HepG2 (cell line): Measurements from ENCODE around the gene BRPF1. TPM values are rescaled to one million over a fixed set of nuclear protein-coding genes. Genes with fewer than 3 reads are reported as not detected.

Source experiments
- ATAC-seq: fragments of 200-7000 bp; cut with Tn5 transposase; 3 replicates; pipeline ENCODE4 v1.9.1; 2020; ENCODE audit warnings: mild to moderate bottlenecking, moderate library complexity
- BruUV-seq: library from RNA; stranded (reverse); fragments of 400-500 nt; replicated peaks from 2 replicates; lab custom pipeline; 2021; lab: Mats Ljungman, UMichigan
- CTCF ChIA-PET: fragments of 300-600 bp; formaldehyde crosslinking; extraction: SDS; loops from one replicate; lab custom pipeline; 2021; ENCODE audit warnings: low total read pairs, inconsistent platforms, low intra/inter-chr PET ratio; lab: Yijun Ruan, JAX
- POLR2A ChIA-PET: fragments of 350-600 bp; sonication (Branson Sonifier 250); formaldehyde crosslinking; loops from one replicate; lab custom pipeline; 2020; ENCODE audit warnings: antibody characterized with exemption, inconsistent platforms; lab: Yijun Ruan, JAX
- DNase-seq: peaks from one replicate; pipeline ENCODE4 v3.0.0-alpha.2; 2015; ENCODE audit warnings: low spot score
- FAIRE-seq: peaks from 3 replicates; lab custom pipeline; 2011; peaks lifted over from hg19 to GRCh38; lab: Jason Lieb, UNC
- H2AFZ ChIP-seq: one replicate; pipeline ENCODE4 v1.6.1; 2011; ENCODE audit warnings: low read length, inconsistent platforms
- H3K27ac ChIP-seq: fragments of 300-600 bp; 3 replicates; pipeline ENCODE4 v1.8.0; 2011; ENCODE audit warnings: mixed run types, mild to moderate bottlenecking, mixed read lengths, low read length, inconsistent platforms; ENCODE audit not compliant: insufficient read depth; ENCODE audit errors: extremely low read length
- H3K27me3 ChIP-seq, 2 experiments: fragments of 200-600 bp in 1 of 2; 2 replicates in 1 of 2; 3 replicates in 1 of 2; pipeline versions ENCODE4 v1.6.0 to v1.8.0; 2011; ENCODE audit warnings: low read length in 2 of 2, mild to moderate bottlenecking in 2 of 2, moderate library complexity in 2 of 2, inconsistent platforms in 1 of 2; ENCODE audit not compliant: insufficient read depth in 2 of 2, control insufficient read depth in 1 of 2
- H3K36me3 ChIP-seq, 2 experiments: fragments of 200-600 bp in 1 of 2; replicated peaks in 1 of 2; 2 replicates in 1 of 2; 3 replicates in 1 of 2; pipeline versions ENCODE4 v1.5.1 to v1.8.0; 2011; ENCODE audit warnings: low read length in 2 of 2, inconsistent platforms in 1 of 2; ENCODE audit not compliant: insufficient read depth in 2 of 2, control insufficient read depth in 1 of 2
- H3K4me1 ChIP-seq: 2 replicates; pipeline ENCODE4 v1.5.1; 2012; ENCODE audit warnings: low read length, inconsistent platforms; ENCODE audit not compliant: insufficient read depth
- H3K4me2 ChIP-seq: 2 replicates; pipeline ENCODE4 v1.6.0; 2011; ENCODE audit warnings: low read depth, low read length, inconsistent platforms
- H3K4me3 ChIP-seq, 3 experiments: fragments of 200-600 bp in 1 of 3; sonication (generic), shearing (Covaris generic) in 1 of 3; replicated peaks in 1 of 3; 2 replicates each; pipeline ENCODE4 v1.5.1; 2011 to 2016; ENCODE audit warnings: low read length in 3 of 3, inconsistent platforms in 2 of 3, low read depth in 2 of 3, mild to moderate bottlenecking in 2 of 3, control low read depth in 1 of 3, mixed read lengths in 1 of 3; ENCODE audit not compliant: insufficient read depth in 1 of 3
- H3K79me2 ChIP-seq: one replicate; pipeline ENCODE4 v1.6.1; 2011; ENCODE audit warnings: low read length, inconsistent platforms; ENCODE audit not compliant: insufficient read depth
- H3K9ac ChIP-seq: 2 replicates; pipeline ENCODE4 v1.6.0; 2011; ENCODE audit warnings: mild to moderate bottlenecking, low read depth, low read length, inconsistent platforms; ENCODE audit not compliant: insufficient read depth
- H3K9me3 ChIP-seq: 2 replicates; pipeline ENCODE4 v1.5.1; 2012; ENCODE audit warnings: mild to moderate bottlenecking, low read length
- H4K20me1 ChIP-seq: 2 replicates; pipeline ENCODE4 v1.6.0; 2011; ENCODE audit warnings: inconsistent platforms, mild to moderate bottlenecking, low read length, moderate library complexity; ENCODE audit not compliant: insufficient read depth
- CC2D1A ChIP-seq: sonication (generic); formaldehyde crosslinking; IDR thresholded peaks from 2 replicates; pipeline ENCODE4 v1.8.1; 2023; ENCODE audit warnings: mild to moderate bottlenecking, missing genetic modification reagents
- DR1 ChIP-seq: sonication (generic); formaldehyde crosslinking; IDR thresholded peaks from 2 replicates; pipeline ENCODE4 v1.8.0; 2021; ENCODE audit warnings: mild to moderate bottlenecking, missing genetic modification reagents, inconsistent platforms
- GABPB1 ChIP-seq: IDR thresholded peaks from 2 replicates; pipeline ENCODE4 v1.6.1; 2016; ENCODE audit warnings: mild to moderate bottlenecking, missing genetic modification reagents, moderate library complexity, missing compliant biosample characterization
- IRX3 ChIP-seq: sonication (generic); formaldehyde crosslinking; IDR thresholded peaks from 2 replicates; pipeline ENCODE4 v1.8.1; 2023; ENCODE audit warnings: mild to moderate bottlenecking, low read depth, missing genetic modification reagents, borderline replicate concordance
- KAT8 ChIP-seq: IDR thresholded peaks from 2 replicates; pipeline ENCODE4 v1.6.1; 2016; ENCODE audit warnings: missing genetic modification reagents, missing compliant biosample characterization
- MTF2 ChIP-seq: sonication (generic); formaldehyde crosslinking; IDR thresholded peaks from 2 replicates; pipeline ENCODE4 v1.5.0; 2020; ENCODE audit warnings: missing genetic modification reagents, borderline replicate concordance
- MYC ChIP-seq: sonication (generic); formaldehyde crosslinking; IDR thresholded peaks from 2 replicates; pipeline ENCODE4 v1.9.0; 2021; ENCODE audit warnings: missing genetic modification reagents, borderline replicate concordance
- NRL ChIP-seq: sonication (generic); formaldehyde crosslinking; IDR thresholded peaks from 2 replicates; pipeline ENCODE4 v1.5.0; 2020; ENCODE audit warnings: missing genetic modification reagents, mild to moderate bottlenecking, moderate library complexity, borderline replicate concordance
- RBFOX2 ChIP-seq: fragments of 200-400 bp; formaldehyde crosslinking; IDR thresholded peaks from 2 replicates; pipeline ENCODE4 v1.6.1; 2017; ENCODE audit warnings: low read depth, mild to moderate bottlenecking, low read length
- RNF2 ChIP-seq: fragments of 450-650 bp; conservative IDR thresholded peaks from 2 replicates; pipeline ENCODE4 v1.6.1; 2016; ENCODE audit warnings: low read depth
- RXRA ChIP-seq: sonication (generic); formaldehyde crosslinking; IDR thresholded peaks from 2 replicates; pipeline ENCODE4 v1.5.1; 2020; ENCODE audit warnings: missing genetic modification reagents
- SNAPC2 ChIP-seq: sonication (generic); formaldehyde crosslinking; IDR thresholded peaks from 2 replicates; pipeline ENCODE4 v1.8.1; 2022; ENCODE audit warnings: mild to moderate bottlenecking, missing genetic modification reagents
- ZBTB21 ChIP-seq: sonication (generic); formaldehyde crosslinking; IDR thresholded peaks from 2 replicates; pipeline ENCODE4 v1.4.0; 2020; ENCODE audit warnings: missing genetic modification reagents
- ZSCAN20 ChIP-seq: sonication (generic); formaldehyde crosslinking; IDR thresholded peaks from 2 replicates; pipeline ENCODE4 v1.4.0; 2020; ENCODE audit warnings: missing genetic modification reagents, mild to moderate bottlenecking, borderline replicate concordance
- WGBS: methylation state at CpG from one replicate; pipeline ENCODE4 v1.1.6; 2017; ENCODE audit warnings: low lambda C conversion rate; 5-methylcytosine and 5-hydroxymethylcytosine counted together
- in situ Hi-C: cut with HindIII; loops from 2 replicates; pipeline ENCODE4 v1.10.0; 2017; ENCODE audit warnings: low pct_unique_long_range_greater_than_20kb; ENCODE audit not compliant: extremely low pct_ligation_motif_present
- intact Hi-C: fragments of 100-400 bp; cut with micrococcal nuclease; formaldehyde crosslinking; loops from one replicate; pipeline ENCODE4 v1.10.0; 2022; ENCODE audit not compliant: unreplicated experiment
- polyA plus RNA-seq, 8 experiments: library from polyadenylated mRNA; depleted of rRNA in 3 of 8; stranded (reverse) in 7 of 8; unstranded in 1 of 8; fragments of >200 nt; fragmentation: Illumina TruSeq in 4 of 8; extraction: Trizol in 4 of 8; gene quantifications; 2 replicates each; pipeline versions ENCODE4 v1.2.1 to v1.2.3, GENCODE V29; 2011 to 2016; ENCODE audit warnings: low read depth in 4 of 8, missing spikeins in 1 of 8, mixed read lengths in 1 of 8; ENCODE audit not compliant: insufficient read depth in 1 of 8
- total RNA-seq, 5 experiments: library from RNA; depleted of rRNA; stranded (reverse); fragments of >200 nt; fragmentation: Illumina TruSeq; extraction: Trizol; gene quantifications; 2 replicates each; pipeline ENCODE4 v1.2.3, GENCODE V29; 2016; ENCODE audit warnings: low read depth in 1 of 5
- TF ChIP-seq, protein P1 (sequence below): sonication (generic); formaldehyde crosslinking; IDR thresholded peaks from 2 replicates; pipeline ENCODE4 v1.4.0; 2020; ENCODE audit warnings: missing genetic modification reagents
- TF ChIP-seq, protein P2 (sequence below): IDR thresholded peaks from 2 replicates; pipeline ENCODE4 v1.6.1; 2016
- TF ChIP-seq, protein P3 (sequence below), 2 experiments: sonication (generic) in 1 of 2; formaldehyde crosslinking in 1 of 2; IDR thresholded peaks; 2 replicates each; pipeline versions ENCODE4 v1.4.0 to v1.6.1; 2018 to 2020; ENCODE audit warnings: missing genetic modification reagents in 2 of 2, borderline replicate concordance in 1 of 2, low read depth in 1 of 2, mild to moderate bottlenecking in 1 of 2, missing biosample characterization in 1 of 2
- TF ChIP-seq, protein P4 (sequence below): sonication (generic); formaldehyde crosslinking; IDR thresholded peaks from 2 replicates; pipeline ENCODE4 v1.4.0; 2020; ENCODE audit warnings: missing genetic modification reagents

Gene BRPF1
- total and polyA plus RNA-seq, 2 of the 13 experiments (the other 11 are each of a cell fraction or from before 2014, with no cell fraction given): 7.3 to 10.0 TPM

DNA sequence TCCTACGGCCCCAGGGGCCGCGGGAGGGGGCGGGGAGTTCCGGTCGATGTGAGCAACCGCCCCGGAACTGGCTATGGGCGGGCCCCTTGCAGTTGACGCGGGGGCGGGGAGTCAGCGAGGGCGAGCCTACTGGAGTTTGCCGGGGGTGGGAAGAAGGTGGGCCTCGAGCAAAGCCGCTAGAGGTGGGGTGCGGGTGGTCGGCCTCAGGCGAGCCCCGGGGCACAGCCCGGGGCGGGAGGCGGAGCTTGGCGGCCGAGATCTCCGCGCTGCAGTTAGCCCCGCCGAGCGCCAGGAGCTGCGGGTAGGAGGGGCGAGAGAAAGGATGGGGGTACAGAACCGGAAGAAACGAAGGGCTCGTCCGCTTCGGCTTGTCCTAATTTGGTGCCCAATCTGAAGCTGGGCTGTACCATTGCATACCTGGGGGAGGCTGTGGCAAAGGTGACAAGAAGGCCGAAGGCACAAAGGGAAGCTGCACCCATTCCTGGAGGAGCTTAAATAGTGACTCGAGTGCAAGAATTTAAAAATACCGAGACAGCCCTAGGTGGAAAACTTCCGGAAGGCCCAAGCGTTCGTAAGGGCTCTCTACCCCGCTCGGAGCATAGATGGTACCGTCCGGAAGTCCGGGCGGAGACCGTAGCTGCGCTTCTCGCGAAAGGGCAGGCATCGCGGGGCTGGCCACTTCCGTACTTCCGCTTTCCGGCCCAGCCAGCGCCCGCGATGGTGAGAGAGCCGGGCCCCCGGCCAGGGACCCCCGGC, 61.0 kb downstream of the BRPF1 start, which contains the start of the genes ARPC4 and TADA3:
TSS of gene ARPC4 (plus strand) at position 678 of the 756 bp plus-strand sequence. CDS start at position 718, 40 bp downstream.
TSS of gene TADA3 (minus strand) at position 69 of the 756 bp plus-strand sequence. CDS start 1,007 bp downstream, outside the sequence.
- H3K36me3 ChIP-seq: peaks cover 6 to 34% of the 10 kb centered on the region in 2 experiments; a peak in 4 of 5 replicates
- H3K4me2 ChIP-seq: peak within 1 kb of the TSS; percentile 92
- TF ChIP-seq IRX3 (CRISPR knock-in tag): no peak
- TF ChIP-seq, protein P1, sequence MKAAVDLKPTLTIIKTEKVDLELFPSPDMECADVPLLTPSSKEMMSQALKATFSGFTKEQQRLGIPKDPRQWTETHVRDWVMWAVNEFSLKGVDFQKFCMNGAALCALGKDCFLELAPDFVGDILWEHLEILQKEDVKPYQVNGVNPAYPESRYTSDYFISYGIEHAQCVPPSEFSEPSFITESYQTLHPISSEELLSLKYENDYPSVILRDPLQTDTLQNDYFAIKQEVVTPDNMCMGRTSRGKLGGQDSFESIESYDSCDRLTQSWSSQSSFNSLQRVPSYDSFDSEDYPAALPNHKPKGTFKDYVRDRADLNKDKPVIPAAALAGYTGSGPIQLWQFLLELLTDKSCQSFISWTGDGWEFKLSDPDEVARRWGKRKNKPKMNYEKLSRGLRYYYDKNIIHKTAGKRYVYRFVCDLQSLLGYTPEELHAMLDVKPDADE (CRISPR knock-in tag): no peak
- TF ChIP-seq, protein P2, sequence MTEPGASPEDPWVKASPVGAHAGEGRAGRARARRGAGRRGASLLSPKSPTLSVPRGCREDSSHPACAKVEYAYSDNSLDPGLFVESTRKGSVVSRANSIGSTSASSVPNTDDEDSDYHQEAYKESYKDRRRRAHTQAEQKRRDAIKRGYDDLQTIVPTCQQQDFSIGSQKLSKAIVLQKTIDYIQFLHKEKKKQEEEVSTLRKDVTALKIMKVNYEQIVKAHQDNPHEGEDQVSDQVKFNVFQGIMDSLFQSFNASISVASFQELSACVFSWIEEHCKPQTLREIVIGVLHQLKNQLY: no peak; the same call in 1 of the 2 replicates
- peak; percentile 60 for TF ChIP-seq RXRA (CRISPR knock-in tag)
- TF ChIP-seq, protein P3, sequence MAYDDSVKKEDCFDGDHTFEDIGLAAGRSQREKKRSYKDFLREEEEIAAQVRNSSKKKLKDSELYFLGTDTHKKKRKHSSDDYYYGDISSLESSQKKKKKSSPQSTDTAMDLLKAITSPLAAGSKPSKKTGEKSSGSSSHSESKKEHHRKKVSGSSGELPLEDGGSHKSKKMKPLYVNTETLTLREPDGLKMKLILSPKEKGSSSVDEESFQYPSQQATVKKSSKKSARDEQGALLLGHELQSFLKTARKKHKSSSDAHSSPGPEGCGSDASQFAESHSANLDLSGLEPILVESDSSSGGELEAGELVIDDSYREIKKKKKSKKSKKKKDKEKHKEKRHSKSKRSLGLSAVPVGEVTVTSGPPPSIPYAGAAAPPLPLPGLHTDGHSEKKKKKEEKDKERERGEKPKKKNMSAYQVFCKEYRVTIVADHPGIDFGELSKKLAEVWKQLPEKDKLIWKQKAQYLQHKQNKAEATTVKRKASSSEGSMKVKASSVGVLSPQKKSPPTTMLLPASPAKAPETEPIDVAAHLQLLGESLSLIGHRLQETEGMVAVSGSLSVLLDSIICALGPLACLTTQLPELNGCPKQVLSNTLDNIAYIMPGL (CRISPR knock-in tag; IDR thresholded peaks at IDR 0.05; ENCODE audit: borderline replicate concordance in 1 of 2, low read depth in 1 of 2): peak; percentile 70 to 73
- TF ChIP-seq MTF2 (CRISPR knock-in tag): no peak; the same call in 1 of the 2 replicates
- TF ChIP-seq ZSCAN20 (CRISPR knock-in tag): no peak
- peak; percentile 16; the same call in 1 of the 2 replicates for TF ChIP-seq NRL (CRISPR knock-in tag)
- TF ChIP-seq RNF2: no peak
- no peak for TF ChIP-seq ZBTB21 (CRISPR knock-in tag)
- TF ChIP-seq CC2D1A: no peak
- TF ChIP-seq MYC (CRISPR knock-in tag): peak; percentile 60; the same call in 1 of the 2 replicates
- TF ChIP-seq RBFOX2: peak; percentile 97
- TF ChIP-seq, protein P4, sequence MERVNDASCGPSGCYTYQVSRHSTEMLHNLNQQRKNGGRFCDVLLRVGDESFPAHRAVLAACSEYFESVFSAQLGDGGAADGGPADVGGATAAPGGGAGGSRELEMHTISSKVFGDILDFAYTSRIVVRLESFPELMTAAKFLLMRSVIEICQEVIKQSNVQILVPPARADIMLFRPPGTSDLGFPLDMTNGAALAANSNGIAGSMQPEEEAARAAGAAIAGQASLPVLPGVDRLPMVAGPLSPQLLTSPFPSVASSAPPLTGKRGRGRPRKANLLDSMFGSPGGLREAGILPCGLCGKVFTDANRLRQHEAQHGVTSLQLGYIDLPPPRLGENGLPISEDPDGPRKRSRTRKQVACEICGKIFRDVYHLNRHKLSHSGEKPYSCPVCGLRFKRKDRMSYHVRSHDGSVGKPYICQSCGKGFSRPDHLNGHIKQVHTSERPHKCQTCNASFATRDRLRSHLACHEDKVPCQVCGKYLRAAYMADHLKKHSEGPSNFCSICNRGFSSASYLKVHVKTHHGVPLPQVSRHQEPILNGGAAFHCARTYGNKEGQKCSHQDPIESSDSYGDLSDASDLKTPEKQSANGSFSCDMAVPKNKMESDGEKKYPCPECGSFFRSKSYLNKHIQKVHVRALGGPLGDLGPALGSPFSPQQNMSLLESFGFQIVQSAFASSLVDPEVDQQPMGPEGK (CRISPR knock-in tag): peak; percentile 92
- TF ChIP-seq SNAPC2: no peak; the same call in 1 of the 2 replicates
- peak; percentile 46; the same call in 1 of the 2 replicates for TF ChIP-seq DR1
- peak; percentile 91 for TF ChIP-seq KAT8 (CRISPR knock-in tag)
- peak; percentile 92 for TF ChIP-seq GABPB1 (CRISPR knock-in tag)

More for the DNA sequence above, 61.0 kb downstream of the BRPF1 start, which contains the start of the genes ARPC4 and TADA3:
- CTCF ChIA-PET: no interaction called here
- Histone ChIP-seq H2AFZ (peak within 1 kb of the TSS; percentile 25), H3K79me2 (peaks cover 32% of the 10 kb centered on the region), H3K27ac (peak within 1 kb of the TSS; percentile 97), H3K9me3 (no peaks in the 10 kb centered on the region), H3K27me3 (peaks cover 0 to 5% of the 10 kb centered on the region in 2 experiments; a peak in 1 of 5 replicates), H3K9ac (peak within 1 kb of the TSS; percentile 95), H3K4me1 (peaks cover 28% of the 10 kb centered on the region), H3K4me3 (peak within 1 kb of the TSS; percentile 72 to 93 (median 93)), H4K20me1 (no peaks in the 10 kb centered on the region; the same call in 1 of the 2 replicates)
- POLR2A ChIA-PET: interaction anchor here (0.5 to 1.8 kb wide), 36 partner anchors 9 to 471 kb away, joined by 3 to 33 read pairs (median 4); partner anchors contain the start of genes BRPF1, CAMK1, CRELD1 and EMC3
- BruUV-seq: no TSS peak
- peak; percentile 90 for DNase-seq
- intact Hi-C loops: loop anchor here (2.0 kb wide), 1 partner anchor 62 kb away; the partner anchor contains the start of gene BRPF1
- FAIRE-seq: peak; percentile 90
- 1% methylated on average over 38 of the region's 65 CpGs for WGBS
- peak; percentile 93 for ATAC-seq
- in situ Hi-C loops: no loop called here
